Stimulated activated CD4-positive, alpha-beta T cell treated with anti-CD3 and anti-CD28 coated beads, Interleukin-4, amount 100 ng/mL, for 48 hours (primary cell): Measurements from ENCODE around the gene ELOB.

Experiments
- DNase-seq, 2 donors: peaks; one replicate each; pipeline ENCODE4 v3.0.0-alpha.2; 2020; ENCODE audit warnings: low read depth in 2 of 2

ELOB gene

GRCh38 chr16:2783581-2784357 is 6.7 kb upstream of the ELOB start:
- no peak for DNase-seq

DNA sequence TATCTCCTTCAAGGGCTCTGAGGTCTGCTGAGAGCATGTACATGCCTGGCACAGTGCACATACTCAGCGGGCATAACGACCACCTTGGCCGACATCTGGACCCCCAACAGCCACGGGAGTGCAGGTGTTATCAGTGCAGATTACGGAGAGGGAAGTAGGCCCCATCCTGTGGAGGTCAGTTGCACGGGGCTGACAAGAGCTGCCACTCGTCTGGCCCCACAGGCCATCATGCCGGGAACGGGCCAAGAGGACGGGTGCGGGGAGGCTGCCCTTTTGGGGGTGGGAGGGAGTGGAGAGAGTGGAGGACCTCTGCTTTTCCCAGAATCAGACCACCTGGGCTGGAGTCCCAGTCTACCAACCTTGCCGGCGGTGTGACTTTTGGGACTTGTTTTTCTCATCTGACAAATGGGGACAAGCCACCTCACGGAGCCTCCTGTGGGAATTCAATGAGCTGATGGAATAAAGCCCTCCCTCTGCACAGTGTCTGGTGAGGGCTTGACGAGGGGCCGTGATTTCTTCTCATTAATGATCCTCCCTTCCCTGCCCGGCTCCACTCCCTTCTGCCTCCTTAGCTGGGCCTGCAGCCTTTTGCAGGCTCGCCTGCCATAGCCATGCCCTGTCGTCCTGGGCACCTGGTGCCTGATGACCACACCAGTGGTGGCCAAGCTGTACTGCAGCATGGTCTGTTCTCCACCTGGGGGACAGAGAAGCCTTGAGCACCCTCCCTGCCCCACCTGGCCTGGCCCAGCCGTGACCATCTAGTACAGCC is 5.7 kb upstream of the ELOB start:
- DNase-seq = no peak

- DNase-seq = no peak
These were observed 3.2 kb upstream of the ELOB start for GRCh38 chr16:2779978-2780898.

- DNase-seq = no peak
These were observed 2.3 kb upstream of the ELOB start for GRCh38 chr16:2779151-2779920.

DNA sequence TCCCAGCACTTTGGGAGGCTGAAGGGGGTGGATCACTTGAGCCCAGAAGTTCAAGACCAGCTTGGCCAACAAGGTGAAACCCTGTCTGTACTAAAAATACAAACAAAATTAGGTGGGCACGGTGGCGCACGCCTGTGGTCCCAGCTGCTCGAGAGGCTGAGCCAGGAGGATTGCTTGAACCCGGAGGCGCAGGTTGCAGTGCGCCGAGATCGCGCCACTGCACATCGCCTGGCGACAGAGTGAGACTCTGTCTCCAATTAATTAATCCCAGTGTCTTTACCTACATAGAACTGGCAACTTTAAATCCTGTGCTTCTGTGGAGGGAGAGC is 1.5 kb upstream of the ELOB start:
- no peak for DNase-seq

GRCh38 chr16:2777903-2778629 is 986 bp upstream of the ELOB start:
- no peak for DNase-seq

- DNase-seq = peak in 1 of 2 donors; percentile 32
These were observed 460 bp downstream of the ELOB start for GRCh38 chr16:2776500-2777139.

GRCh38 chr16:2775765-2776499 is 1.1 kb downstream of the ELOB start:
- no peak for DNase-seq

DNA sequence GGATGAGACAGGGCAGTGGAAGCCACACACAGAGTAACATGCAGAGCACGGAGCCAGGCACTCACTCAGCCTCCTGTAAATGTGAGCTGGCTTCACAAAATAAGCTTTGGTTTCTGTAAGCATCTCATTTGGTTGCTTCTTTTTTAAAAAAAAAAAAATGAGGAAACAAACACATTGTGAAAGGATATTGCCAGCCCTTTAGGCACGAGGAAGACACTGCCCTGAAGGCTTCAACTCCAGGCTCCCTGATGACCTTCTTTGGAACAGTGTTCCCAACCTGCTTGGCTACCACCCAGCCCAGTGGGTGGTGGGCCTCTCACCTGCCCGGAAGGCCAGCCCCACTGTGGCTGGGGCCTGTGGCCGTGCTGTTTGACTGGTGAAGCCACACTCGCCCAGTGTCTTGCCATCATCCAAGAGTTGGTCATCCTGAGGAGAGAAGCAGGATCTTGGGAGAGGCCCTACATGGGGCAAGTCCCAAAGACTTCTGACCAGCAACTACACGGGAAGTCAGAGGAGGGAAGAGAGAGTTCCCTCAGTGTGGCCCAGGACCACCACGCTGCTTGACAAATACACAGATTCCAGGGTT is 1.9 kb downstream of the ELOB start:
- DNase-seq = no peak

- DNase-seq = no peak
These were observed 2.8 kb downstream of the ELOB start for GRCh38 chr16:2774161-2774891.

GRCh38 chr16:2773188-2773968 is 3.7 kb downstream of the ELOB start:
- no peak for DNase-seq

- DNase-seq = no peak
These were observed 5.3 kb downstream of the ELOB start for GRCh38 chr16:2771496-2772402.

- DNase-seq = no peak
These were observed 6.8 kb downstream of the ELOB start for GRCh38 chr16:2770057-2770951.

DNA sequence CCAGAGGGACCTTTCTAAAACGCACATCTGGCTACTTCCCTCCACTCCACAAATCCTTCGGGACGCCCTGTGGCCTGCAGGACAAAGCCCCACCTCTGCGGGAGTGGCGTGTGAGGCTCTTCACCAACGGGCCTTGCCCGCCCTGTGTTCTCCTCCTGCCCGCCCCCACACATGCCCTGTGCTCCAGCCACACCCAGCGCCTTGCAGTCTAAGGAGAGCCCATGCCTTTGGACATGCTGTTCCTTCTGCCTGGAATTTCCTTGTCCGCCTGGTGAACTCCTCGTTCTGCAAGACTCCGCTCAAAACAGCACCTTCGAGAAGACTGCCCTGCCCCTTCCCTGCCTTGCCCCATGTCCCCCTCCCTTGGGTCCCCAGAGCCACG is 7.4 kb downstream of the ELOB start:
- DNase-seq = no peak

DNA sequence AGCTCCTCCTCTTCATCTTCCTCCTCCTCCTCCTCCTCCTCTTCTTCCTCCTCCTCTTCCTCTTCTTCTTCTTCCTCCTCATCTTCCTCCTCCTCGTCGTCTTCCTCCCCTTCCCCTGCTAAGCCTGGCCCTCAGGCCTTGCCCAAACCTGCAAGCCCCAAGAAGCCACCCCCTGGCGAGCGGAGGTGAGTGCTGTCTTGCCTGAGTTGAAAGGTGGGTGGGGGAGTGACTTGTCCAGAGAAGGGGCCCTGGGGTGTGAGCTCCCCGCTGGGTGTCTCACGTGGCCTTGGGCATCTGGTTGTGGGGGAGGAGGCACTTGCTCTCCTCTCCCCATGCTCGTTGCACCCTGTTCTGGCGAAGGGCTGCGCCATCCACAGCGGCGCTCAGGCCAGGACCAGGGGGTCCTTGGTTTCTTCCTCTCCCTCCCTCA is 8.0 kb downstream of the ELOB start:
- no peak for DNase-seq
